Epidermal melanocyte (primary cell): Measurements from ENCODE around the gene KCNJ18.
"Not testable (repeated sequence)": the region's sequence is repeated elsewhere in the genome, so short reads cannot be mapped to it uniquely, and the experiment has no call there.

Experiments used
- DNase-seq: peaks from one replicate; pipeline ENCODE4 v3.0.0; 2011; ENCODE audit warnings: low spot score; ENCODE audit not compliant: insufficient read length

Gene KCNJ18

DNA sequence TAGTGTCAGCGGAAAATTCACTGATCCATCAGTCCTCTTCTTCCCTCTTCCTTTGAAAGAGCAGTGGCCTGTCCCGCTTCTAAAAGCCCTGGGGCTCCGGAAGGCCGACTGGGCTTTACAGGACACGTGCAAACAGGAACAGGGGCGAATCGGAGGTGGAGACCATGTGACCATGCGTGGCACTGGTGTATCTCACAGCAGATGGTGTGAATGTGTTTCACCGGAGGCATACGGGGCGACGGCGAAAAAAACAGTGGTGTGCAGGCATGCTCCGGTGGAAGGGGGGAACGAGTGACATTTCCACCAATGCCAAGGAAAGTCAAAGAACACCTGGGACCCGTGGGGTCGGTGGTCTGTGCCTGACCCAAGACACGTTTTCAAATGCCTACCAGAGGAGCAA is 8.4 kb upstream of the KCNJ18 start:
- DNase-seq, result not testable (repeated sequence)

DNA sequence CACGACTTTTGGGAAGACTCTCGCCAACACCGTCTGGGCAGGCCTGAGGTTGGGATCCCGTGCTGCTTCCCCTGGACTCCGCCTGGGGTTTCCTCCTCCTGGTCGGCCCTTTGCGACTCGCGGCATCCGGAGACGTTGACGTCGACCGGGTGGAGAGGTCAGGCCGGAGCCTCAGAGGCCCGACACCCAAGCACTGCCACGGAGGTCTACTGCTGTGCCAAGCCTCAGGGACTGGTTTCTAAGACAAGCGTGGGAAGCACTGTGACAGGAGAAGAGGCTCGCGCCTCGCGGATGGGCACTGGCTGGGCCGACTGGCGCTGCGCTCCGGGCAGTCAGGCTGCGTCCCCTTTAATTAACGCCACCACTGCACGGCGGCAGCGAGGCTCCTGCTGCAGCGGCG is 7.9 kb upstream of the KCNJ18 start:
- DNase-seq, result not testable (repeated sequence)

GRCh38 chr17:21685061-21685795 is 7.1 kb upstream of the KCNJ18 start:
- not testable (repeated sequence) for DNase-seq

GRCh38 chr17:21686165-21687015 is 5.9 kb upstream of the KCNJ18 start:
- DNase-seq, result no peak

DNA sequence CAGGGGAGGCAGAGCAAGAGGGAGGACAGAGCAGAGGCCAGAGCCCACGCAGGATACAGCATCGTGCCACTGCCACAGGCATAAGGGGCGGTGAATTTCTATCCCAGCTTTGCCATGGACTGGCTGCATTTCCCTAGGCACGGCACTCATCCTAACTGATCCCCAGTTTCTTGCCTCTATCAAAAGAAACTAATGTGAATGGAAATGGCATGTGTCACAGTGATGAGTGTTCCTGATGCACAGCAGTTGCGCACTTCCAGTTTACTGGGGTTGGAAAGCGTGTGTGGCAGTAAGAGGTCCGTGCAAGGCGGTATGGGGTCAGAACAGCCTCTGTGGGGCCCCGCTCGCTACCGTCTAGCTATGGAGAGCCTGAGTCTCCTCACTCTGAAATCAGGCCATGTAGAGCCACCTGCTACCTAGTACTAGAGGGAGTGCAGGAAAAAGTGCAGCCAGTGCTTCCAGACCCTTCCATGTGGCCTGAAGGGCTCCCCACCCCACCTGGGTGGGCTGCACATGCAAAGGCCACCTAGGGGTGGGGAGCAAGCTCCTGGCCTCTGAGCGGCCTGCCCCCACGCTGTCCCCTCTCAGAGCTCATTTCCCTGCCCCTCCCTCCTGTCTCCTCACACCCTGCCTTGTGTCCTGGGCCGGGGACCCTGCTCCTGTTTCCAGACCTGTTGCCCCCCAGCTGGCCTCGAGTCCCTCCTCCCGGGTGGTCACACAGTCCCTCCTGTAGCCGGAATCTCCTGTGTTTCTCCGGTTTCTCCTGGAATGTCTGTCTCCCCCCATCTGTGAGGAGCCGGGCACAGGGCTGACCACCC is 5.0 kb upstream of the KCNJ18 start:
- DNase-seq, result no peak

GRCh38 chr17:21688293-21688949 is 3.9 kb upstream of the KCNJ18 start:
- no peak for DNase-seq

GRCh38 chr17:21689604-21690003 is 2.7 kb upstream of the KCNJ18 start:
- no peak for DNase-seq

GRCh38 chr17:21690811-21691210 is 1.5 kb upstream of the KCNJ18 start:
- not testable (repeated sequence) for DNase-seq

DNA sequence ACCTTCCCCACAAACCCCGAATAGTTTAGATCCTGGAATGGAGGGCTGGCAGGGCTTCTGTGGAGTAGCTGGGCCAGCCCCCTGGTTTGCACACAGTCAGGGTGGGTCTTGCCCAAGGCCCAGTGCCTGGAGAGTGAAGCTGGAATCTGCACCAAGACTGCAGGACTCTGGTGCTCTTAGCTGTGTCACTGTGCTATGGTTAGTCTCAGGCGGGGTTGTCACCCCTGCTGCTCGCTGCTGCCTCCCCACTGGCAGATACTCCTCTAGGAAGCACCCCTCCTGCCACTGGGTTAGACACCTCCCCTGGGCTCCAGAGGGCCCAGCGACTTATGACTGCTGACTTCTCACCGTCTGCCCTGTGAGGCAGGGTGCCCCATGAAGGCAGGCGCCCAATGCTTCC is 842 bp upstream of the KCNJ18 start:
- DNase-seq, result not testable (repeated sequence)

DNA sequence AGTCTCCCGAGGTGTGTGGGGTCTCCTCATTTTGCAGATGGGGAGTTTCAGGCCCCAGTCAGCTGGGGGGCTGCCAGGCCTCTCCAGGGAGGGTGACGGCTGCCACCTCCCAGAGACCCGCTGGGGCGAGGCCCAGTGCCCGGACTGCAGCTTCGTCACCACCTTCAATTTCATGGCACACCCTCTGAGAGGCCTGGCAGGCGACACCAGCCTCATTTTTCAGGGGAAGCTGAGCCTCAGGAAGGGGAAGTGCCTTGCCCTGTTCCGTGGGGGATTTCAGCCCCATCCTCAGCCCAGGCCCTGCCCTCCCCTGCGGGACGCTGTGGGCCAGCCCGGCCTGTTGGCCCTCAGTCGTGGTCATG is 362 bp downstream of the KCNJ18 start:
- not testable (repeated sequence) for DNase-seq

GRCh38 chr17:21693391-21693796 is 1.1 kb downstream of the KCNJ18 start:
- DNase-seq, result not testable (repeated sequence)

- not testable (repeated sequence) for DNase-seq
These were observed 1.6 kb downstream of the KCNJ18 start for GRCh38 chr17:21693937-21694336.

DNA sequence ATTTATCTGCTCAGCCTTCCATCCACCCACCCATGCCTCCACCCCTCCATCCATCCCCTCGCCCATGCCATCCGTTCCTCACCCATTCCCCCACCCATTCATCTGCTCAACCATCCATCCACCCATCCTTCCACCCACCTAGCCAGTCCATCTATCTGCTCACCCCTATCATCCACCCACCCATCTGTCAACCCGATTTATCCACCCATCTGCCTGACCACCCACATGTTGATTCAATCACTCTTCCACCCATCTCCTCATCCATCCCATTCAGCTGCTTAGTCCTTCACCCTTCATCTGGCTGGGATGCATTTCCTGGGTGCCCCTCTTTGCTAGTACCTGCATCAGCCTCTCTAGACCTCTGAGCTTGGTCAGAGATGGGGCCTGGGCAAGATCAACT is 3.9 kb downstream of the KCNJ18 start:
- not testable (repeated sequence) for DNase-seq

GRCh38 chr17:21696842-21697507 is 4.7 kb downstream of the KCNJ18 start:
- not testable (repeated sequence) for DNase-seq

DNA sequence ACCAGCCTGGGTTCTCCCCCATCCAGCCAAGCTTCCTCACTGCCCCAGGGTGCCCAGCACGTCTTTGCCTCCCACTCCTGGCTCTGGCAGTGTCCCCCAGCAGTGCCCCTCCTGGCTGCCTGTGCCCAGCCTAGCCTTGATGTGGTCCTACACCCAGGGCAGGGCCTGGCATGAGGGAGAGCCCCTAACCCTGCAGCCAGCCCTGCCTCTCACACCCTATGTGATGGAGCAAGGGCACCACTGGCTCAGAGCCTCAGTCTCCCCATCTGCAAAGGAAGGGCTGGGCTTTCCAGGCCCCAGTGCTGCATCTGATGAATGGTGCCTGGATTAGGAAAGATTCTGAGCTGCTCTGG is 5.2 kb downstream of the KCNJ18 start:
- not testable (repeated sequence) for DNase-seq

DNA sequence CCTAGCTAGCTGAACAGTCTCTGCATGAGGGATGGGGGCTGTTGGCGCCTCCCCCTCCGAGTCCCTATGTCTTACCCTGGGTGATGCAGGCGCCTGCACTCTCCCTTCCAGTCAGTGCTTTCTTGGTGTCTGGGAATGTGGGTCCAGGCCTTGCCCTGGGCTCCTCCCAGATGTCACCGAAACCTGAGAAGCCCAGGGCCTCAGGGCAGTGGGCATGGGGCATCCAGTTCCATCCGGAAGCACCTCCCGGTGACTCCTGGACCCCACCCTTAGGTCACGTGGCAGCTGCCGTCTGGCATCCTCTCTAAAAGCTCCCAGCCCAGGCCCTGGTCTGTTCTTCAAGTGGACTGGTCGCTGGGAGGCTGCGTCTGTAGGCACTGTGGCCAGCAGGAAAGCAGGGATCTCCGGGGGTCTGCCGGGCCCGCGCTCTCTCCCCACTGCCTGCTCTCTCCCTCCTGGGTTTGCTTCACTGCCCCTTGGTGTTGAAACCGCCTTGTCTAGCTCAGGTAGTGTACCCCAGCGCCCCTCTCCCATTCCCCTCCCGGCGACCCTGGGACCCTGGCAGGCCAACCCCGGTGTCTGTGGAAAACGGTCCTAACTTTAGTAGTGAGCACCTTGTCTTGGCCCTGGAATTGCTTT is 6.2 kb downstream of the KCNJ18 start:
- DNase-seq, result not testable (repeated sequence)

- DNase-seq, result not testable (repeated sequence)
These were observed 6.8 kb downstream of the KCNJ18 start for GRCh38 chr17:21699124-21699523.

DNA sequence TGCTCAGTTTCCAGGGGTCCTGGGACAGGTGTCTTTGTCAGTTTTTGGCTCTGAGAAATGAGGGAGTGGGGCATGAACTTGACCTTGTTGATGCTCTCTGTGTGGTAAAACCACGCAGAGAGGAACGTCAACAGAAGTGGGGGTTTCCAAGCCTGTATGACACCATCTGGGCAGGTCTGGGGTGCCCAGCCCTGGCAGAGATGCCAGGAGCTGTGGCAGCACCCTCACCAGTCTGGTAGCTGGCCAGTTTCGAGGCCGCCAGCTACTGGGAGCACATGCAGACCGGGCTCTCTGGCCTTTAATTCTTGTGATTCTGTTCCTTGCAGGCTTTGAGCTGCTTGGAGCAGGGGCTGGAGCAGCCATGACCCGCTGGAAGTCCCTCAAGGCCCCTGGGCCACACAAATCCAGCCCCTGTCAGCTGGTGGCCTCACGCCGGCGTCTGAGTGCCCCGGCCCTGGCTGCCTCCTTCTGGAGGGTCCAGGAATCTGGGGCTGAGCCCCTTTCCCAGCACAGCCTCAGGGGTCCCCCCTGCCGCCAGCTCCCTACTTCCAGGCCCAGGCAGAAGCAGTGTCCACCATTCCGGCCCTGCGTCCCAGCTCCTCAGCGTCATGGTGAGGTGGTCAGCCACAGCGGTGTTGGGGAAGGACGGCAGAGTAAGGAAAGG is 7.4 kb downstream of the KCNJ18 start:
- DNase-seq, result not testable (repeated sequence)

DNA sequence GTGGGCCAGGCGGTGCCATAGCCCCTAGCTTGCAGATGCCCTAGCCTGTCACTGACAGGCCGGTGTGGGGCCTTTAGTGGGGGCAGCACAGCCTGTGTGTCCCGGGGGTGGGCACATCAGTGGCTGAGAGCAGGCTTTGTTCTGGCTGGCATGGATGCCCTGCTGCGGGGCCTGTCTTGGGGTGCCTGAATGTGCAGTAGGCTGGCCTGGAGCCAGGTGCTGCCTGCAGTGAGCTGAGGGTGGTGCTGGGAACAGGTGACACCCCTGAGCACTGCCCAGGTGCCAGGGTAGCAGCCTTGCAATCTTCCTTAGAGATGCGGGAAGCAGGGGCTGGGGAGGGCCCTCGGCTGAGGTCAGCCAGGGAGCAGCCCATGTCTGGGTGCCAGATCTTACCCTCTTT is 8.8 kb downstream of the KCNJ18 start:
- not testable (repeated sequence) for DNase-seq

DNA sequence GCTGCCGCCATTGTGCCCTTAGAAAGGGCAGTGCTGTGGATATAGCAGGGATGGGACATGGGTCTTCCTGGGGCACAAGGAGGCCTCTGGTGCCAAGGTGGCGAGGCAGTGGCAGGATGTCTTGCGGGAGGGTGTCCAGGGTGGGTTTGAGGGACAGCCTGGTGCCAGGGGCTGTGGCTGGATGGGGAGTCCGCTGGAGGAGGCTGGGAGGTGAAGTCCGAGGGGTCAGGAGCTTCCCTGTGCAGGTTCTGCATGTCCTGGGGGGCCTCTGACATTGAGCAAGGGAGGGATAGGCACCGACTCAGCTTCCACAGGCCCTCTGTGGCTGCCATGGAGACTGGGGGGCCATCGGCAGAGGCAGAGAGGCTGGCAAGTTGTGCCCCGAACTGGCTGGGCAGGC is 9.7 kb downstream of the KCNJ18 start:
- not testable (repeated sequence) for DNase-seq
